Liver (tissue), 3 donors: ENCODE data around the gene PPIP5K1.

ENCODE experiments used
- ATF3 ChIP-seq: IDR thresholded peaks from 2 replicates; pipeline ENCODE4 v1.6.1; 2016; ENCODE audit warnings: antibody characterized with exemption
- CTCF ChIP-seq: fragments of 150-350 bp; IDR thresholded peaks from 2 replicates; pipeline ENCODE4 v1.5.1; 2017; ENCODE audit warnings: improper control_type of control experiment, low read depth, low read length; ENCODE audit not compliant: missing input control
- FOXA1 ChIP-seq: IDR thresholded peaks from 2 replicates; pipeline ENCODE4 v1.6.1; 2016; ENCODE audit warnings: antibody characterized with exemption
- FOXA2 ChIP-seq: IDR thresholded peaks from 2 replicates; pipeline ENCODE4 v1.6.1; 2016; ENCODE audit warnings: antibody characterized with exemption
- GABPA ChIP-seq, 2 donors: IDR thresholded peaks in 1 of 2; conservative IDR thresholded peaks in 1 of 2; 2 replicates each; pipeline ENCODE4 v1.6.1; 2016; ENCODE audit warnings: antibody characterized with exemption in 2 of 2, mild to moderate bottlenecking in 1 of 2, moderate library complexity in 1 of 2
- JUND ChIP-seq, 2 donors: IDR thresholded peaks; 2 replicates each; pipeline ENCODE4 v1.6.1; 2016; ENCODE audit warnings: antibody characterized with exemption in 2 of 2
- MAX ChIP-seq: IDR thresholded peaks from 2 replicates; pipeline ENCODE4 v1.6.1; 2016; ENCODE audit warnings: antibody characterized with exemption
- RXRA ChIP-seq, 2 donors: IDR thresholded peaks; 2 replicates each; pipeline ENCODE4 v1.6.1; 2017 to 2018; ENCODE audit warnings: antibody characterized with exemption in 2 of 2, mild to moderate bottlenecking in 1 of 2
- SP1 ChIP-seq: IDR thresholded peaks from 2 replicates; pipeline ENCODE4 v1.6.1; 2018; ENCODE audit warnings: antibody characterized with exemption, mild to moderate bottlenecking
- TAF1 ChIP-seq: conservative IDR thresholded peaks from 2 replicates; pipeline ENCODE4 v1.6.1; 2016; ENCODE audit warnings: antibody characterized with exemption, mild to moderate bottlenecking
- TF ChIP-seq, protein P1 (sequence below): IDR thresholded peaks from 2 replicates; pipeline ENCODE4 v1.6.1; 2016; ENCODE audit warnings: antibody characterized with exemption, mild to moderate bottlenecking
- donor health status: healthy.
- donor health status: healthy.

DNA sequence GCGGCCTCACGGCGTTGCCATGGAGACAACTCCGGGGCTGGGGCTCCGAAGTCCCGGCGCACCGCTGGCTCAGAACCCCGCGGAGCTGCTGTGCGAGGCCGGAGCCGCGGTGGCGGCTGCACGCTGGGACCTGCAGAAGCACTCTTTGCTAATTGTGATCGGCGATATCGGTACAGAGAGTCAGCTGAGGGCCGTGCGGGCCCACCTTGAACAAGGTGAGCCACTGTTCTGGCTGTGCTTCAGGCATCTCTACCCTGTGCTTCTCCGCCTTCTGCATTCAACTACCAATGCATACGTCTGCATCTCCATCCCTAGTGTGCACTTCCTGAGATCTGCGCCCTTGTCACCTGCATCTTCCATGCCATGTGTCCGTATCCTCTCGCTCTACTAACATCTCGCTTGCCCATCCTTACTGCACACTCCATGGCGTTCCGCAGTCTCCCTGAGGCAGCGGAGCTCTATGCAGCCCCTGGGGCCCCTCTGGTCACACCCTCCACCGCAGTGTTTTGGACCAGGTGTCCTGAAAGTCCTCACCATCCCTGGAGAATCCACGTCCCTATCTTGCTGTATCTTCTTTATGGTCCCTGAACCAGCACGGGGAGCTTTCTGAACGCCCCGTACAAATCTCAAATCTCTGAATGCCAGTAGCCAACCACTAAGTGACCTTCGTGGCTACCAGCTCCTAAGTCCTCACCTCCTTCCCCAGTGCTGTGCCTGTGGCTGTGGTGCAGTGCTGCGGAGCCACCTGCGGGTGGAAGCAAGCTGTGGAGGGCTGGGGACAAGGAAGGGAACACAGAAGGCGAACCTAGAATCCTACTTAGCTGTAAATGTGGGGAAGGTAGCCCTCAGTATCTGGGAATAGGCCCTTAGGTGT is 78.8 kb downstream of the PPIP5K1 start:
- no peak for TF ChIP-seq CTCF
- no peak for TF ChIP-seq FOXA1
- no peak for TF ChIP-seq FOXA2
- TF ChIP-seq, protein P1, sequence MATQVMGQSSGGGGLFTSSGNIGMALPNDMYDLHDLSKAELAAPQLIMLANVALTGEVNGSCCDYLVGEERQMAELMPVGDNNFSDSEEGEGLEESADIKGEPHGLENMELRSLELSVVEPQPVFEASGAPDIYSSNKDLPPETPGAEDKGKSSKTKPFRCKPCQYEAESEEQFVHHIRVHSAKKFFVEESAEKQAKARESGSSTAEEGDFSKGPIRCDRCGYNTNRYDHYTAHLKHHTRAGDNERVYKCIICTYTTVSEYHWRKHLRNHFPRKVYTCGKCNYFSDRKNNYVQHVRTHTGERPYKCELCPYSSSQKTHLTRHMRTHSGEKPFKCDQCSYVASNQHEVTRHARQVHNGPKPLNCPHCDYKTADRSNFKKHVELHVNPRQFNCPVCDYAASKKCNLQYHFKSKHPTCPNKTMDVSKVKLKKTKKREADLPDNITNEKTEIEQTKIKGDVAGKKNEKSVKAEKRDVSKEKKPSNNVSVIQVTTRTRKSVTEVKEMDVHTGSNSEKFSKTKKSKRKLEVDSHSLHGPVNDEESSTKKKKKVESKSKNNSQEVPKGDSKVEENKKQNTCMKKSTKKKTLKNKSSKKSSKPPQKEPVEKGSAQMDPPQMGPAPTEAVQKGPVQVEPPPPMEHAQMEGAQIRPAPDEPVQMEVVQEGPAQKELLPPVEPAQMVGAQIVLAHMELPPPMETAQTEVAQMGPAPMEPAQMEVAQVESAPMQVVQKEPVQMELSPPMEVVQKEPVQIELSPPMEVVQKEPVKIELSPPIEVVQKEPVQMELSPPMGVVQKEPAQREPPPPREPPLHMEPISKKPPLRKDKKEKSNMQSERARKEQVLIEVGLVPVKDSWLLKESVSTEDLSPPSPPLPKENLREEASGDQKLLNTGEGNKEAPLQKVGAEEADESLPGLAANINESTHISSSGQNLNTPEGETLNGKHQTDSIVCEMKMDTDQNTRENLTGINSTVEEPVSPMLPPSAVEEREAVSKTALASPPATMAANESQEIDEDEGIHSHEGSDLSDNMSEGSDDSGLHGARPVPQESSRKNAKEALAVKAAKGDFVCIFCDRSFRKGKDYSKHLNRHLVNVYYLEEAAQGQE, result no peak
- TF ChIP-seq ATF3, result no peak
- TF ChIP-seq SP1, result no peak
- TF ChIP-seq RXRA (IDR thresholded peaks at IDR 0.05), result no peak
- TF ChIP-seq MAX, result no peak
- TF ChIP-seq JUND (IDR thresholded peaks at IDR 0.05), result no peak
- no peak for TF ChIP-seq TAF1
- TF ChIP-seq GABPA (IDR thresholded peaks at IDR 0.05 in 1 of 2, conservative IDR thresholded peaks at IDR 0.05 in 1 of 2), result no peak
